ENCODE measurements around the gene PAQR9. TPM values are rescaled to one million over a fixed set of nuclear protein-coding genes. Genes with fewer than 3 reads are reported as not detected.

Gene PAQR9
- total and polyA plus RNA-seq, 2 of the 13 experiments (the other 11 are each of a cell fraction or from before 2014, with no cell fraction given), result 3.7 to 10.3 TPM

- TF ChIP-seq AGO1 (IDR thresholded peaks at IDR 0.05; ENCODE audit: low read depth, low read length, poor library complexity, severe bottlenecking), result no peak
- TF ChIP-seq NCOA5 (CRISPR knock-in tag; IDR thresholded peaks at IDR 0.05), result no peak
- TF ChIP-seq ZNF709 (CRISPR knock-in tag; IDR thresholded peaks at IDR 0.05), result no peak
- no peak for TF ChIP-seq PCBP2 (optimal IDR thresholded peaks at IDR 0.05; ENCODE audit: low read depth, low read length, poor library complexity, severe bottlenecking)
- TF ChIP-seq ZMAT3 (CRISPR knock-in tag; conservative IDR thresholded peaks at IDR 0.05), result no peak
- TF ChIP-seq FOXA3 (CRISPR knock-in tag; IDR thresholded peaks at IDR 0.05), result peak; percentile 41
- TF ChIP-seq PRPF4 (IDR thresholded peaks at IDR 0.05; ENCODE audit: low read depth, low read length, poor library complexity, severe bottlenecking), result no peak
- no peak for TF ChIP-seq YEATS2 (CRISPR knock-in tag; IDR thresholded peaks at IDR 0.05; ENCODE audit: borderline replicate concordance)
- no peak for TF ChIP-seq DNMT3B (CRISPR knock-in tag; conservative IDR thresholded peaks at IDR 0.05)
- no peak for TF ChIP-seq BRD4 (CRISPR knock-in tag; IDR thresholded peaks at IDR 0.05)
- no peak for TF ChIP-seq ZBTB25 (CRISPR knock-in tag; IDR thresholded peaks at IDR 0.05)
- TF ChIP-seq TCF7 (IDR thresholded peaks at IDR 0.05; ENCODE audit: low read depth), result peak; percentile 6; the same call in 1 of the 2 replicates
- no peak for TF ChIP-seq CBX5 (CRISPR knock-in tag; IDR thresholded peaks at IDR 0.05; ENCODE audit: borderline replicate concordance)
- TF ChIP-seq ZNF383 (CRISPR knock-in tag; IDR thresholded peaks at IDR 0.05; ENCODE audit: borderline replicate concordance), result no peak
- no peak for TF ChIP-seq HNRNPLL (IDR thresholded peaks at IDR 0.05; ENCODE audit: low read depth, low read length, poor library complexity, severe bottlenecking)
- TF ChIP-seq CSRNP2 (CRISPR knock-in tag; conservative IDR thresholded peaks at IDR 0.05; ENCODE audit: low read depth), result no peak
- no peak for TF ChIP-seq CCDC6 (CRISPR knock-in tag; IDR thresholded peaks at IDR 0.05)
- no peak for TF ChIP-seq ZNF235 (CRISPR knock-in tag; IDR thresholded peaks at IDR 0.05; ENCODE audit: borderline replicate concordance)
- no peak for TF ChIP-seq ZNF674 (CRISPR knock-in tag; IDR thresholded peaks at IDR 0.05; ENCODE audit: low read depth)
- TF ChIP-seq PLSCR1 (CRISPR knock-in tag; IDR thresholded peaks at IDR 0.05; ENCODE audit: borderline replicate concordance), result no peak
- TF ChIP-seq TAF15 (IDR thresholded peaks at IDR 0.05; ENCODE audit: low read depth, low read length, poor library complexity, severe bottlenecking), result no peak
- no peak for TF ChIP-seq TRAFD1 (CRISPR knock-in tag; IDR thresholded peaks at IDR 0.05; ENCODE audit: borderline replicate concordance)
- no peak for TF ChIP-seq NFKBIZ (CRISPR knock-in tag; IDR thresholded peaks at IDR 0.05)
- no peak for TF ChIP-seq ASH2L (IDR thresholded peaks at IDR 0.05; ENCODE audit: insufficient read length, low read depth, low read length)
- no peak for TF ChIP-seq MED1 (CRISPR knock-in tag; IDR thresholded peaks at IDR 0.05)
These were observed 18.7 kb upstream of the PAQR9 start (continued) for GRCh38 chr3:142982038-142982773.
